Neural progenitor cell (in vitro differentiated cells): Measurements from ENCODE around the gene SEMA6A.

ENCODE experiments used
- CTCF ChIP-seq: fragments of 200-600 bp; sonication (generic); IDR thresholded peaks from 2 replicates; pipeline ENCODE4 v1.5.1; 2017; ENCODE audit warnings: antibody characterized with exemption, mild to moderate bottlenecking
- EZH2 ChIP-seq: fragments of 200-600 bp; sonication (generic); IDR thresholded peaks from 2 replicates; pipeline ENCODE4 v1.6.1; 2017; ENCODE audit warnings: antibody characterized with exemption, mild to moderate bottlenecking, moderate library complexity
- EZH2phosphoT487 ChIP-seq: fragments of 200-600 bp; sonication (generic); IDR thresholded peaks from 2 replicates; pipeline ENCODE4 v1.6.1; 2017; ENCODE audit warnings: antibody characterized with exemption

DNA sequence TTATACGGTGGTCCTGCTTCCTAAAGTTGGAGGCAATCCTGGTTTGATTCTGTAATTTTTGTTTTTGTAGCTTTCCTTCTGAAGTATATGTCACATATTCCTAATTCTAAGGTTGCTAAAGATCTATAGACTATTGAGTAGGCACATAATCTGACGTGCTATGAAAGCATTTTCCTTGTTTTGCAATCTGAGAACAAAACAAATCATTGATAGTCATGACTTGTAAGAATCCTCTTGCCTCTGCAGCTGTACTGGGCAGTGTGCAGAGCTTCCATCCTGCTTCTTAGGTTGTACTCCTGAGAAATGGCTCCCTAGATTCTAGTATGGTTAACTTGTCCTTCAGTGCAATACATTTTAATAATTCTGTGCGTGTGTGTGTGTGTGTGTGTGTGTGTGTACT is 35.4 kb downstream of the SEMA6A start:
- TF ChIP-seq CTCF, result no peak
- TF ChIP-seq EZH2, result no peak
- no peak for TF ChIP-seq EZH2phosphoT487
